ENCODE measurements around the gene MAP2K6. TPM values are rescaled to one million over a fixed set of nuclear protein-coding genes. Genes with fewer than 3 reads are reported as not detected.

The MAP2K6 gene
- total RNA-seq, 1 experiment from 2014 or later, result 17.7 TPM

- DNase-seq, result no peak
- peaks cover 0 to 3% (median 1%) of the 10 kb centered on the region in 3 experiments; a peak in 2 of 7 replicates for H3K36me3 Mint-ChIP-seq (ENCODE audit: insufficient read depth in 1 of 3, low read depth in 3 of 3)
- Histone ChIP-seq H4K5ac (ENCODE audit: insufficient read length, low read depth, low read length) (no peak overlapping the region), H2BK120ac (ENCODE audit: low read depth, low read length, poor library complexity, severe bottlenecking) (no peak overlapping the region), H3K56ac (ENCODE audit: insufficient read length, low read depth, low read length) (no peak overlapping the region), H2AFZ (ENCODE audit: low read length) (no peak overlapping the region), H2BK20ac (ENCODE audit: low read depth, low read length, poor library complexity, severe bottlenecking) (no peak overlapping the region), H3K4me2 (ENCODE audit: insufficient read depth, insufficient read length, low read length) (no peak overlapping the region), H3K4ac (ENCODE audit: low read depth, low read length) (no peak overlapping the region), H2BK5ac (ENCODE audit: insufficient read length, low read length) (no peak overlapping the region), H3K4me1 (ENCODE audit: insufficient read depth, low read length) (peaks cover 15% of the 10 kb centered on the region; the same call in 1 of the 2 replicates), H3K14ac (ENCODE audit: insufficient read depth, low read length) (no peak overlapping the region), H3T11ph (ENCODE audit: low read length) (no peak overlapping the region), H4K91ac (ENCODE audit: insufficient read length, low read depth, low read length) (no peak overlapping the region), H4K20me1 (ENCODE audit: control insufficient read depth, insufficient read depth, insufficient read length) (no peaks in the 10 kb centered on the region), H2BK15ac (ENCODE audit: low read depth, low read length) (no peak overlapping the region), H3K9me3 (ENCODE audit: control insufficient read depth, low read depth, low read length) (no peaks in the 10 kb centered on the region), H3K79me1 (ENCODE audit: insufficient read depth, low read depth, low read length, poor library complexity, severe bottlenecking) (no peaks in the 10 kb centered on the region), H3K27me3 (ENCODE audit: insufficient read depth, low read length) (no peaks in the 10 kb centered on the region), H3K9ac (ENCODE audit: extremely low read depth, insufficient read length, low read length) (no peak overlapping the region), H3K18ac (ENCODE audit: insufficient read length, low read depth, low read length) (no peak overlapping the region), H2BK12ac (ENCODE audit: insufficient read length, low read depth, low read length) (no peak overlapping the region), H2AK5ac (ENCODE audit: insufficient read length, low read length) (no peak overlapping the region), H3K79me2 (ENCODE audit: insufficient read depth, low read length) (no peaks in the 10 kb centered on the region), H3K23ac (ENCODE audit: insufficient read length, low read depth, low read length) (no peak overlapping the region), H3K27ac (ENCODE audit: insufficient read length, low read depth, low read length) (no peak overlapping the region), H4K8ac (replicated peaks; ENCODE audit: insufficient read length, low read depth, low read length) (no peak overlapping the region), H3K23me2 (ENCODE audit: insufficient read length, low read depth, low read length, poor library complexity, severe bottlenecking) (no peaks in the 10 kb centered on the region)
- 0 out of 7 replicates have a peak overlapping the region, but pooled peaks of 1 of the 3 experiments have one; percentile 41 for H3K27ac Mint-ChIP-seq
- H3K4me3 Mint-ChIP-seq, result peak overlapping the region in 1 of 2 experiments; percentile 19; a peak in 1 of 5 replicates
- TF ChIP-seq CTCF (conservative IDR thresholded peaks at IDR 0.05), result peak; percentile 26; the same call in 2 of the 3 replicates
- no peaks in the 10 kb centered on the region for H3K9me3 Mint-ChIP-seq
- peaks cover 45 to 53% of the 10 kb centered on the region in 2 experiments for H3K4me1 Mint-ChIP-seq
- WGBS (ENCODE audit: extremely low coverage, insufficient read length, low lambda C conversion rate), result no CpG with 5 or more reads among the region's 11 CpGs
- H3K27me3 Mint-ChIP-seq (ENCODE audit: low read depth), result no peaks in the 10 kb centered on the region
Measured at GRCh38 chr17:69461951-69462369, 47.5 kb downstream of the MAP2K6 start.
